Measurements from ENCODE around the gene ZNF581.

The ZNF581 gene

DNA sequence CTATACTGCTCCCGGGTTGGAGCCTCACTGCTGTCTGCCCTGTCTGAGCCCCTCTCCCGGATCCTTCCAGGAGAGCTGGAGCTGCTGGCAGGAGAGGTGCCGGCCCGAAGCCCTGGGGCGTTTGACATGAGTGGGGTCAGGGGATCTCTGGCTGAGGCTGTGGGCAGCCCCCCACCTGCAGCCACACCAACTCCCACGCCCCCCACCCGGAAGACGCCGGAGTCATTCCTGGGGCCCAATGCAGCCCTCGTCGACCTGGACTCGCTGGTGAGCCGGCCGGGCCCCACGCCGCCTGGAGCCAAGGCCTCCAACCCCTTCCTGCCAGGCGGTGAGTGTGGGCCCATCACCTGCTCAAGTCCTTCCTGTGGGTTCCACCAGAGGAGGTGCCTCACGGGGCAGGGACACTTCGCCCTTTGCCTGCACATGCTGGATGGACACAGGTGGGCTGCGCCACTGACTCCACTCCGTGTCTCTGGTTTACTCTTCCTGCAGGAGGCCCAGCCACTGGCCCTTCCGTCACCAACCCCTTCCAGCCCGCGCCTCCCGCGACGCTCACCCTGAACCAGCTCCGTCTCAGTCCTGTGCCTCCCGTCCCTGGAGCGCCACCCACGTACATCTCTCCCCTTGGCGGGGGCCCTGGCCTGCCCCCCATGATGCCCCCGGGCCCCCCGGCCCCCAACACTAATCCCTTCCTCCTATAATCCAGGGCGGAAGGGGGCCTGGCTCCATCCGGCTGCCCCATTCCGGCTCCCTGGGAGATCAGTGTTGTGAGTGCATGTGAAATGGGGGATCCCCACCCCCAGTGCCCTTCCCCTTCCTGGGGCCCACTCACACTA, 51.4 kb downstream of the ZNF581 start:
- H3K9me3 ChIP-seq (ENCODE audit: control insufficient read depth, low read length) = no peaks in the 10 kb centered on the region
- no peak overlapping the region for H3K4me3 ChIP-seq (ENCODE audit: insufficient read depth, low read depth, low read length)
- no peaks in the 10 kb centered on the region for H3K27me3 ChIP-seq (ENCODE audit: control insufficient read depth, insufficient read depth, low read length, poor library complexity, severe bottlenecking)
- peaks cover 12% of the 10 kb centered on the region for H3K36me3 ChIP-seq (ENCODE audit: control insufficient read depth, insufficient read depth, low read length)
- 95 to 96% methylated on average over 32 to 35 of the region's 37 CpGs for WGBS, 2 experiments
- H3K4me1 ChIP-seq (ENCODE audit: control insufficient read depth, insufficient read depth, low read length) = no peaks in the 10 kb centered on the region
- H3K27ac ChIP-seq (ENCODE audit: insufficient read depth, low read depth, low read length, poor library complexity, severe bottlenecking) = no peak overlapping the region

Data from ectodermal cell (in vitro differentiated cells).